Stimulated activated naive CD8-positive, alpha-beta T cell treated with anti-CD3 and anti-CD28 coated beads, Interleukin-15, Interleukin-2, amounts not matched to agents 100 U/mL and 50 U/mL, for 24 hours (primary cell): ENCODE data around the gene SCN4B.

Source experiments
- ATAC-seq: fragments of 150-1000 bp; cut with Tn5 transposase; one replicate; pipeline ENCODE4 v1.10.0; 2021
- DNase-seq: peaks from one replicate; pipeline ENCODE4 v3.0.0; 2021

The SCN4B gene

DNA sequence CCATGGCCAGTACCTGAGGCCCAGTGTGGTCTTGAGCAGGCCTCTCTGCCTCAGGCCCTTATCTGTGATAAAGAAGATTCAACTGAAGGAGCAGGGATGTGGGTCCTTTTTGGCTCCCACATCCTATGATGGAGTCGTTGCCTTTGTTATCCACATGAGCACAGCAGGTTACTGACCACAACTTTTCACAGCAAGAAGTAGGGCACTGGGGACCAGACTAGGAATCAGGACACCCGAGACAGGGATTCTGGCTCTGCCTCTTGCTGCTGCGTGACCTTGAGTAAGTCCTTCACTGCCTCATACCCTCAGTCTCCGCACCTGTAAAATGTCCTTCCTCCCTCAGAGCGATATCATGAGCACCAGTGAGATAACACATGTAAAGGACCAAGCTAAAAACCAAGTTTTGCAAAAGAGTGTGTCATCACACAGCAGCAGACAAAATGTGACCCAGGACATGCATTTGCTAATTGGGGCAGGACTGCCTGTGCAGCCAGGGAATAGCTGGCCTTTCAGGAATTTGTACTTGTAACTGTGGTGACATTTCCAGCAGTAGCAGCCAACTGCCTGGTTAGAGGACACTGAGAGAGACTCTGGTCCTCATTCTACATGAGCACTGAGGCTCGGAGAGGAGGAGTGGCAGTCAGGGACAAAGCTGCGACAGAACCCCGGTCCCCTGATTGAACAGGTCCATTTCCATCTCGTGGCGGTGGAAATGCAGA lies 52.6 kb downstream of the SCN4B start:
- no peak for ATAC-seq
- DNase-seq: no peak

DNA sequence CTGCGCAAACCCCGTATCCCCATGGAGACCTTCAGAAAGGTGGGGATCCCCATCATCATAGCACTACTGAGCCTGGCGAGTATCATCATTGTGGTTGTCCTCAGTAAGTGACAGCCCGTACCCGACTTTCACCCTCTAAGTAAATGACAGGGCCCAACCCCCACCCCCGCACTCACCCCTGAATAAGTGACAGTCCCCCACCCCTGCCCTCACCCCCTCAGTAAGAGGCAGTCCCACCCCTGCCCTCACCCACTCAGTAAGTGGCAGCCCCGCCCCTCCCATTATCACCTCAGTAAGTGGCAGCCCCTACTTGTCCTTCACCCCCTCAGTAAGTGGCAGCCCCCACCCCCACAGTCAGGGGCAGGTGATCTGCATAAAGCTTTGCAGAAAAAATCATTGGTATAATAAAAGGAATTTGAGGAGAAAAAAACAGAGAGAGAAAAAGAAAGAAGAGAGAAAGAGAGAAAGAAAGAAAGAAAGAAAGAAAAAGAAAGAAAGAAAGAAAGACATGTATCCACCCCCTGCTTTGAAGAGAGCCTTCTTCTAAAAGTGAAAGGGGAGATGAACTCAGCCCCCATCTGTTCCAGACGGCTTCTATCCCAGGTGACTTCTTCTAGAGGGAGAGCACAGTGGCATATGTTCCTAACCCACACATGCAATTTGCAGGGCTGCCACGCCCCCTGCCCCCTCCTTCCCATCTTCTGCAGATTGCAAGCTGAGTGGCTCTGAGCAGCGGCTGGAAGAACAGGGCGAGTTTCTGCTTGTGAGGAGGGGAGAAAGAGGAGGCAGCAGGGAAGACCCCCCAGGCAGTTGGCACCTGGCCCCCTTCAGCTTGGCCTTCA lies 53.4 kb downstream of the SCN4B start:
- ATAC-seq: no peak

DNA sequence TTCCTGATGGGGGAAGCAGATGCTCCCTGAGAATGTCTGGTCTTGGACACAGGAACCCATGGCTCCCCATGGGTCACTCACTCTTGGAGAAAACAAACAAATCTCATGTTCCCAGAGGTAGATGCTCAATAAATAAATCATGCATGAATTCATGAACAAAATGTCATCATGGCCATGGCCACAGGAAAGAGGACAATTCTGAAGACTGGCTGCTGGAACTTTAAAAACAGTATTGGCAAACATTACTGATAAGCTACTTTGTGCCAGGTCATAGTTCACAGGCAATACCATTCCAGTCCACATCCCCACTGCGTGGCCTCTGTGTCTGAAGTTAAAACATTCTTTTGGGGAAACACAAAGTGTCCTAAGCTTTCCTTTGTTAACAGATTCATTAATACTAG lies 56.7 kb downstream of the SCN4B start:
- DNase-seq (no peak), ATAC-seq (no peak)

More for the DNA sequence above, 53.4 kb downstream of the SCN4B start:
- DNase-seq: no peak

DNA sequence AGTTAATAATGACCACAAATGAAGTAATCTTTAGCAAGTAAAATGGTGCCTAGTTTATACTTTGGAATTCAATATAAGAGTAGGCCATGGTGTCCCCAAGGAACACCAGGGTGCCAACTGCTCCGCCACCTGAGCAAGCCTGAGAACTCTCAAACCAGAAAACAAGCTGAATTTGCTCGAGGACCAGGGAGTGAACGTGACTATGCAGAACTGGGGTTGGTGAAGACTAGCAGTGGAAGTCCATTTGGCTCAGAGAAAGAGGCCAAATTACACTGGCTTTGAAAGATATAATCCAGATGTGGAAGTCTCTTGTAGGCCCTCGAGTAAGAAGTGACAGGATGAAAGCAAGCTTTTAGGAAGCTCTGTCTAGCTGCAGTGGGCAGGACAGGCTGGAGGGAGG lies 57.1 kb downstream of the SCN4B start:
- ATAC-seq (no peak), DNase-seq (no peak)

DNA sequence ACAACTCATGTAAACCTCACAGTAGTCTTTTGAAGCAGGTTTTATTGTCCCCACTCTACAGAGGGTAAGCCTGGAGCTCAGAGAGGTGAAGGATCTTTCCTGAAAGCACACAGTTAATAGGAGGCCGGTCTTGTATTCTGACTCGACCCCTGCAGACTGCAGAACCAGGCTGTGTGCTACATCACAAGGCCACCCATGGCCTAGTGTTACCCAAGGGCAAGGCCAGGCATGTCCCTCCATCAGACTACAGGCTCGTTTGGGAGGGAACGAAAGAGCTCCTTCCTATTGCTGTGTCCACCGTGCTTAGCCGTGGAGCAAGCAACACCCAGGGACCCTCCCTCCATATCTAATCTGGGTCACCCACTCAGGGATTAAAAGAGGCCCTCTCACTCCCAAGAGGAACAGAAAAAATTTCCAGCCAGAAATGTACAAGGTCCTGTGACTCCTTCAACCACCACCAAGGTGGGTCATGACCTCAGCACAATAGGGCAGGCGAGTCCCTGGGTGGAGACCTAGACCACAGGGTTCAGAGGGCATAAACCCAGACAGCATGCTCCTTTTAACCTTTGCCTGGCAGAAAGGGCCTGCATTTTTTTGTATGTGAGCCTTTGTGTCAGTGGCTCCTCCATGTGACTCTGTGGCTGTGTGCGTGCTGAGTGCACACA lies 59.6 kb downstream of the SCN4B start:
- ATAC-seq: no peak
- DNase-seq: no peak

GRCh38 chr11:118091690-118092089 lies 60.9 kb downstream of the SCN4B start:
- ATAC-seq (no peak), DNase-seq (no peak)

GRCh38 chr11:118090545-118091162 lies 62.0 kb downstream of the SCN4B start:
- ATAC-seq: no peak
- DNase-seq: no peak

DNA sequence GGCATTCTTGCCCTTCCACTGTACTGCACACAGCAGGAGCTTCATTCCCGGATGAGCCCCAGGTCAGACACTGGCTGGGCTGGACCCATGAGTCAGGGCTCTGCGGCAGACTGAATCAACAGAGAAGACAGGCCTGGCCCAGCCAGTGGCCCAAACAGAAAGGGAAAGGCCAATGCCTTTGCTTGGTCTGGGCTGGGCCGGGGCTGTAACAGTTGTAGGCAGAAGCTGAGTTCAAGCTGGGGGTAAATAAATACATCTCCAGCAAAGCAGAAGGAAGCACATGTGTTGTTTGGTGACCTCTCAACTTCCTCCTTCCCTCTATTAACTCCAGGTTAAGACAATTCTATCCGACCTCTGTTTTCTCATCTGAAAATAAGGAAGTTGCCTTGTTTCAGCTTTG lies 64.1 kb downstream of the SCN4B start:
- DNase-seq (no peak), ATAC-seq (no peak)

DNA sequence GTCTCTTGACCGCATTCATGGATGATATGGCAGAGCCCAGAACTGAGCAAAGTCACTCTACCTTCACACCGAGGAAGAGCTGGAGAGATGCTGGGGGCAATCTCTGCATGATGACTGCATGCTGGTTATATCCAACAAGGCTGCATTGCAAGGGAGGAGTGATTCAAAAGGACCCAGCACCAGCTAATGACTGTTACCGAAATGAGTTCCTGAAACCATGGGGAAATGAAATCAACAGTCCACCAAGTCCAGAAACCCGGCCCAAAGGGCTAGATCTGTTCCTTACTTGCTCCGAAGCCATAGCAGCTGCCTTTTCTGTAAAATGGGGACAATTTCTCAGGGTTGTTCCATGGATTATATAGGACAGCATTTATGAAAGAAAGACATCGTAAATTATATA lies 64.7 kb downstream of the SCN4B start:
- ATAC-seq (no peak), DNase-seq (no peak)

GRCh38 chr11:118086913-118087768 lies 65.5 kb downstream of the SCN4B start, which contains the start of gene SMIM35:
Gene SMIM35, minus strand, starts transcription at chr11:118086963. Its CDS starts 206 bp downstream, at chr11:118086757.
- ATAC-seq (no peak), DNase-seq (no peak)

- ATAC-seq (no peak), DNase-seq (no peak)
Measured at GRCh38 chr11:118084656-118085055, 68.0 kb downstream of the SCN4B start.

- ATAC-seq: no peak
- no peak for DNase-seq
Measured at GRCh38 chr11:118084247-118084646, 68.4 kb downstream of the SCN4B start.
